IPS-15b (cell line): Measurements from ENCODE around the gene HEY2.

Experiments
- H3K27me3 ChIP-seq: one replicate; pipeline ENCODE4 v1.6.1; 2013; ENCODE audit warnings: low read length; ENCODE audit not compliant: control insufficient read depth, insufficient read depth
- H3K36me3 ChIP-seq: one replicate; pipeline ENCODE4 v1.6.1; 2013; ENCODE audit warnings: low read length; ENCODE audit not compliant: control insufficient read depth, insufficient read depth
- H3K4me1 ChIP-seq: one replicate; pipeline ENCODE4 v1.6.1; 2013; ENCODE audit warnings: mild to moderate bottlenecking, low read length; ENCODE audit not compliant: control insufficient read depth, insufficient read depth
- H3K4me3 ChIP-seq: one replicate; pipeline ENCODE4 v1.5.1; 2013; ENCODE audit warnings: low read depth, low read length
- H3K9ac ChIP-seq: one replicate; pipeline ENCODE4 v1.6.1; 2013; ENCODE audit warnings: low read depth, mild to moderate bottlenecking, low read length
- H3K9me3 ChIP-seq: one replicate; pipeline ENCODE4 v1.6.1; 2013; ENCODE audit warnings: mild to moderate bottlenecking, low read length; ENCODE audit not compliant: control insufficient read depth, insufficient read depth

Gene HEY2

DNA sequence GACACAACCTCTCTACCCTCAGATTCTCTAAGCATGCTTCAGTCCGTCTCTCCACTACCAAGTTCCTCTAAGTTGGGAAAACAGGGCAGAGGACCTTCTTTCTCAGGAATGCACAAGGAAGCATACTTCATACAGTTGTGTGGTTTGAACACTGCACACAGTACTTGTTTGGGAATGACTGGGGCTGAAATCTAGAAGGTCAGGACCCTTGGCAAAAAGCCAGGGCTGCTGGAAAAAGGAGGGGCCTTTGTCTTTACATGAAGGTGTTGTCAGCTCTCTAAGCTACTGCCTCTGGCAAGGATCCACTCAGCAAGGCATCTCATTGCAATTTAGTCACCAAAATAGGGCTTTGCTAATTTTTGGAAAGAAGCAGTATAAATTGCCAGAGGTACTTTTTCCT lies 20.7 kb upstream of the HEY2 start:
- no peak overlapping the region for H3K4me3 ChIP-seq
- H3K9ac ChIP-seq: no peak overlapping the region
- H3K36me3 ChIP-seq: no peaks in the 10 kb centered on the region
- H3K4me1 ChIP-seq: peaks cover 14% of the 10 kb centered on the region
- H3K27me3 ChIP-seq: no peaks in the 10 kb centered on the region
- H3K9me3 ChIP-seq: no peaks in the 10 kb centered on the region

DNA sequence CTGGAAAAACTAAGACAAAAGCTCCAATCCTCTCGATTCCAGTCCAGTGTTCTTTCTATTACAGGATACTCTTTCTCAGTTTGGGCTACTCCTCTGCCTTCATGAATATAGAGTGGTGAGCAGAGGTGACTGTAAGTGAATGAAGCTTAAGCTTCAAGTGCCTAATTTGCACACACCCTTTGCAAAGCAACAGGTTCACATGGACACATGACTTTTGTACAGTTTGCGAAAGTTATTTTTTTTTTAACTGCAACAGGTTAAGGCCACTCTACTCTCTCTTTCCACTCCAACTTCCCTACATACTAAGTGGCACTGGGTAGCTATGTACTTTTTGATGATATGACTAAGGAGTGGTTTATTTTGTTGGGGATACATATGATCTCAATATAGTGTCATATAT lies 19.4 kb upstream of the HEY2 start:
- H3K27me3 ChIP-seq: no peaks in the 10 kb centered on the region
- no peak overlapping the region for H3K4me3 ChIP-seq
- H3K4me1 ChIP-seq: peaks cover 16% of the 10 kb centered on the region
- H3K36me3 ChIP-seq: no peaks in the 10 kb centered on the region
- H3K9ac ChIP-seq: no peak overlapping the region
- no peaks in the 10 kb centered on the region for H3K9me3 ChIP-seq

- Histone ChIP-seq H3K36me3 (no peaks in the 10 kb centered on the region), H3K9me3 (no peaks in the 10 kb centered on the region), H3K9ac (no peak overlapping the region), H3K27me3 (no peaks in the 10 kb centered on the region), H3K4me3 (no peak overlapping the region), H3K4me1 (peaks cover 19% of the 10 kb centered on the region)
These were observed 17.0 kb upstream of the HEY2 start for GRCh38 chr6:125732398-125732797.

- H3K9ac ChIP-seq: no peak overlapping the region
- no peaks in the 10 kb centered on the region for H3K27me3 ChIP-seq
- H3K36me3 ChIP-seq: no peaks in the 10 kb centered on the region
- peaks cover 15% of the 10 kb centered on the region for H3K4me1 ChIP-seq
- H3K4me3 ChIP-seq: no peak overlapping the region
- H3K9me3 ChIP-seq: no peaks in the 10 kb centered on the region
These were observed 15.7 kb upstream of the HEY2 start for GRCh38 chr6:125733516-125734300.

- Histone ChIP-seq H3K9ac (no peak overlapping the region), H3K9me3 (no peaks in the 10 kb centered on the region), H3K4me3 (no peak overlapping the region), H3K27me3 (no peaks in the 10 kb centered on the region), H3K4me1 (peaks cover 16% of the 10 kb centered on the region), H3K36me3 (no peaks in the 10 kb centered on the region)
These were observed 11.2 kb upstream of the HEY2 start for GRCh38 chr6:125738276-125738675.

DNA sequence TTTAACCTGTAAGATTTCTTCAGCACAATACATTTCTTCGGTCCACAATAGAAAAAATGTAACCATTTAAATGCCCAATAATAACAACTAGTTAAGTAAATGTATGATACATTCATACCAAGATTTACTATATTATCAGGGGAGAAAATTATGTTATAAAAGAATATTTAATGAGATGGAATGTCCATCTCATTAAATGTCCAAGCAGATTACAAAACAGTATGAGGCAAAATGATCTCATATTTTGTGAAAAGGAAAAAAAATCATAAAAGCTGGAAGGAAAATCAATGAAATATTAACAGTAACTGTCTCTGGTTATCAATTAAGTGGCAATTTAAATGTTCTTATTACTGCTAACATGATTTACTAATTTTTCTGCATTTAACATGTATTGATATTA lies 10.1 kb upstream of the HEY2 start:
- no peaks in the 10 kb centered on the region for H3K27me3 ChIP-seq
- H3K36me3 ChIP-seq: no peaks in the 10 kb centered on the region
- no peak overlapping the region for H3K4me3 ChIP-seq
- H3K9me3 ChIP-seq: no peaks in the 10 kb centered on the region
- no peak overlapping the region for H3K9ac ChIP-seq
- H3K4me1 ChIP-seq: peaks cover 19% of the 10 kb centered on the region

GRCh38 chr6:125741336-125741735 lies 8.1 kb upstream of the HEY2 start:
- no peak overlapping the region for H3K4me3 ChIP-seq
- no peaks in the 10 kb centered on the region for H3K36me3 ChIP-seq
- H3K27me3 ChIP-seq: no peaks in the 10 kb centered on the region
- peaks cover 20% of the 10 kb centered on the region for H3K4me1 ChIP-seq
- no peaks in the 10 kb centered on the region for H3K9me3 ChIP-seq
- no peak overlapping the region for H3K9ac ChIP-seq

DNA sequence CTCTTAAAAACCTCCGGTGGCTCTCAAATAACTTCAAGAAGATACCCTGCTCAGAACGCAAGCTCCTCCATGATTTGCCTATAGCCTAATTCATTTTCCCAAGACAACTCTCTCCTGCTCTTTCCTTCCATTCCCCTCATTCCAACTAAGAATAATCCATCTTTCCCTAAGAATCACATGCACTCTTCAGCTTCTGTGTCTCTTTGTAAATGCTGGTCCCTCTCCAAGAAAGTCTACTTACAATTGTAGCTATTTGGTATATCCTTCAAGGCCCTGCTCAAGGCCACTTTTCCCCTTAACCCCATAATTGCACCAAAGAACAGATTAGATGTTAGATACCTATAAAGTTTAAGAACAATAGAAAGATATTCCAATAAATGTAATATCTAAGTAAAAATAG lies 7.4 kb upstream of the HEY2 start:
- peak overlapping the region; percentile 3 for H3K4me3 ChIP-seq
- no peak overlapping the region for H3K9ac ChIP-seq
- no peaks in the 10 kb centered on the region for H3K27me3 ChIP-seq
- H3K9me3 ChIP-seq: no peaks in the 10 kb centered on the region
- H3K4me1 ChIP-seq: peaks cover 19% of the 10 kb centered on the region
- no peaks in the 10 kb centered on the region for H3K36me3 ChIP-seq

DNA sequence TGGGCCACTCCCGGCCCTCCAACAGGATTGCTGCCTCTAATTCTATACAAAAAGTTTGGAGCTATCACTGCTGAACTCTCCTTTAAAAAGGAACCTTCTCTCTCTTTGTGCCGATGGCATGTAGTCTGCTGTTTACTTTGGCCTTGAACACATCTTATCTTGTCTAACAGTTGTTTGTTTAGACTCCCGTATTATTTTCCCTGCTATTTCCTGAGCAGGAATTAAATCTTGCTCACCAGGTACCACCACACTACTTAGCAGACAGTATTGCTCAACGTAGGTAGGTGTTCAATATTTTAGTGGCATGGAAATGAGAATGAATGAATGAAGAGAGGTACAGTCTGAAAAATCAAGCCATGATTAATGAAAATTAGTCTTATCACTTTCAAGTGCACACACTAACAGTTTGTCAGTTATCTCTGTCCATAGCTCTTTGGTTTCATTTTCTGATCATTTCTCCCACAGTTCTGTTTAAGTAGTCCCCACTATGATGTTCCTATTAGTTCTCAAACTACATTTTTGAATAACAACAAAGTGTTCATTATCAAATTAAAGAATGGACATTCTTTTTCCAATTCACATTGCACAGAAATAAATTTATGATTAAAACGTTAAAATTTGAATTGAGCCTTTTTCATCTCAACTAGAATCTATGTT lies 6.8 kb upstream of the HEY2 start:
- Histone ChIP-seq H3K4me3 (peak overlapping the region; percentile 47), H3K9me3 (no peaks in the 10 kb centered on the region), H3K9ac (no peak overlapping the region), H3K4me1 (peaks cover 19% of the 10 kb centered on the region), H3K36me3 (no peaks in the 10 kb centered on the region), H3K27me3 (no peaks in the 10 kb centered on the region)

GRCh38 chr6:125743604-125744003 lies 5.8 kb upstream of the HEY2 start:
- Histone ChIP-seq H3K4me3 (peak overlapping the region; percentile 47), H3K9ac (peak overlapping the region; percentile 29), H3K36me3 (no peaks in the 10 kb centered on the region), H3K4me1 (peaks cover 19% of the 10 kb centered on the region), H3K27me3 (no peaks in the 10 kb centered on the region), H3K9me3 (no peaks in the 10 kb centered on the region)

- H3K4me3 ChIP-seq: peak overlapping the region; percentile 71
- no peaks in the 10 kb centered on the region for H3K27me3 ChIP-seq
- no peaks in the 10 kb centered on the region for H3K9me3 ChIP-seq
These were observed 4.0 kb upstream of the HEY2 start for GRCh38 chr6:125745281-125746018.

More at GRCh38 chr6:125745281-125746018, 4.0 kb upstream of the HEY2 start:
- H3K4me1 ChIP-seq: peaks cover 19% of the 10 kb centered on the region
- H3K9ac ChIP-seq: peak overlapping the region; percentile 30
- no peaks in the 10 kb centered on the region for H3K36me3 ChIP-seq
